NCI-H1048 (cell line): ENCODE measurements around the gene MAP3K10.

Experiments
- DNase-seq: peaks from one replicate; lab custom pipeline; 2025; lab: John Stamatoyannopoulos, UW

Gene MAP3K10

DNA sequence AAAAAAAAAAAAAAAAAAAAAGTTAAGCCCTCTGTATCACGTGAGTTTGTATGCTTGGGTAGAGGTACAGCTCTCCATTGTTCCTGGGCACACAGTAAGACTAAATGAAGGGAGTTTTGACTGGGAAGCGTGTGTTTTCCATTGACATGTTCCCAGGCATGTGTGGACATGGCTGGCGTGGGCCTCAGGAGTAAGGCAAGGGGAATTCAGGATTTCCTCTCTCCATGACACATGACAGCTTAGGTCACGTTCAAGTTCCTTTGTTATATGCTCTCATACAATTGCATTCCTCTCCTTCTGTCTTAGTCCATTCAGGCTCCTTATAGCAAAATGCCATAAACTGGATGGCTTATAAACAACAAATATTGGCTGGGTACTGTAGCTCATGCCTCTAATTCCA is 17.1 kb upstream of the MAP3K10 start:
- no peak for DNase-seq

GRCh38 chr19:40175820-40176219 is 15.4 kb upstream of the MAP3K10 start:
- no peak for DNase-seq

GRCh38 chr19:40177286-40178070 is 13.7 kb upstream of the MAP3K10 start:
- DNase-seq, result no peak

DNA sequence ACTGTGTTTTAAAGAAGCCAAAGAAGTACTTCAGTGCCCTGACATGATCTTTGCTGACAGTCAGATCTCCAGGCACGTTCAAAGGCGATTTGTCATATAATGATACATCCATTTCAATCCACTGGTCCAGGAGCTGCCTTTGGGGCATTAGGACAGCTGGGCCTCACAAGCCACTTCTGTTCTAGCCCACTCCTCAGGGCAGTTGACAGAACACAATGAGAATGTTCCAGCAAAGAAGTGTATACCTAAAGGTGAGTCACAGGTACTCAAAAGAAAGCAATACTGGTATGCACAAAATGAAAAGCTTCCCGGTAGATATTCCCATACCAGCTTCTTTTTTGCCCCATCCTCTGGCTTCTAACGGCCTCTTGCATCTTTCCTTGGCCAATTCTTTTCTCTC is 12.5 kb upstream of the MAP3K10 start:
- DNase-seq, result no peak

GRCh38 chr19:40184273-40184672 is 7.0 kb upstream of the MAP3K10 start:
- DNase-seq, result no peak

DNA sequence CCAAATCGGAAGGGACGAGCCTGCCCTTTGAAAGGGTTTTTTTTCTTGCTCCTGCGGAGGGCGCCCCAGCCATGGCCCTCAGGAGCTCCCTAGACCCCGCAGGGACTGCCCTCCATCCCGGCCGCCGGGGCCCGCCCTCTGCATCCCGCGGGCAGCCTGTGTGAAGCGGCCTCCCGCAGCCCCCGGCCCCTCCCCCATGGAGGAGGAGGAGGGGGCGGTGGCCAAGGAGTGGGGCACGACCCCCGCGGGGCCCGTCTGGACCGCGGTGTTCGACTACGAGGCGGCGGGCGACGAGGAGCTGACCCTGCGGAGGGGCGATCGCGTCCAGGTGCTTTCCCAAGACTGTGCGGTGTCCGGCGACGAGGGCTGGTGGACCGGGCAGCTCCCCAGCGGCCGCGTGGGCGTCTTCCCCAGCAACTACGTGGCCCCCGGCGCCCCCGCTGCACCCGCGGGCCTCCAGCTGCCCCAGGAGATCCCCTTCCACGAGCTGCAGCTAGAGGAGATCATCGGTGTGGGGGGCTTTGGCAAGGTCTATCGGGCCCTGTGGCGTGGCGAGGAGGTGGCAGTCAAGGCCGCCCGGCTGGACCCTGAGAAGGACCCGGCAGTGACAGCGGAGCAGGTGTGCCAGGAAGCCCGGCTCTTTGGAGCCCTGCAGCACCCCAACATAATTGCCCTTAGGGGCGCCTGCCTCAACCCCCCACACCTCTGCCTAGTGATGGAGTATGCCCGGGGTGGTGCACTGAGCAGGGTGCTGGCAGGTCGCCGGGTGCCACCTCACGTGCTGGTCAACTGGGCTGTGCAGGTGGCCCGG is 815 bp downstream of the MAP3K10 start:
- DNase-seq, result no peak

DNA sequence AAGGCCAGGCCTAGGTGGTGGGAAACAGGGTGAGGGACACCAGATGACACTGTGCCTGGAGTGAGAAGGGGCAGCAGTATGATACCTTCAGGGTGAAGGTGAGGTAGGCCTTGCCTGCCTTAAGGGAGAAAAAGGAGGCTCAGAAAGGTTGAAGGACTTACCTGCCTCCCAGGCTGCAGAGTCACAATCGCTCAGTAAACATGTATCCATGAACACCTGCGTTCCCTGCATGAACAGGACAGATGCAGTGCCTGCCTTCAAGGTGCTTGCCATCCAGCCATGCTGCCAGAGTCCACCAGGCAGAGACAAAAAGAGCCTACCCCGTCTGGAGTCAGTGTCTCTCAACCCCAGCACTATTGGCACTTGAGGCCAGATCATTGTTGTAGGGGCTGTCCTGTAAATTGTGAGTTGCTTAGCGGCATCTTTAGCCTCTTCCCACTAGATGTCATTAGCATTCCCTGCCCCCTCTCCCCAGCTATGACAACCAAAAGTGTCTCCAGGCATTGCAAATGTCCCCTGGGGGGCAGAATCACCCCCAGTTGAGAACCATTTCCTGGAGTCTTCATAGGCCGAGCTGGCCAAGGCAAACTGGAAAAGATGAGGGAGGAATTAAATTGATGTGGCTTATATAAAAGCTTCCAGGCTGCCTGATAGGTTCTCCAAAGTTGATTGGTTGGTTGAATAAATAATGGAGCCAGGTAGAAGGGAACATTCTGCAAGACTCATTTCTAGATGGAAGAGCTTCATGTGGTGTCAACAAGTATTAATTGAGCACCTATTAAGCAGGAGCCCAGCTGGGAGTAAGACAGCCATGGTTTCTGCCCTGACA is 1.7 kb downstream of the MAP3K10 start:
- DNase-seq, result no peak

DNA sequence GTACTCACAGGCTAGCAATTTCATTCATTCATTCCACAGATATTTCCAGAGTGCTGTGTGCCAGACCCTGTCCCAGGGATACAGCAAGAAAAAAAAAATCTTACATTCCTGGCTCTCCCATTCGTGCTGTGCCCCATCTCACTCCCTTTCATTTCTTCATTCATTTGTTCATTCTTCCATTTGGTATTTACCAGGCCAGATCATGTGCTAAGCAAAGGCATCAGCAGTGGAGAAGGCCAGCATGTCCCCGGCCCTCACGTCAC is 2.3 kb downstream of the MAP3K10 start:
- DNase-seq, result no peak

DNA sequence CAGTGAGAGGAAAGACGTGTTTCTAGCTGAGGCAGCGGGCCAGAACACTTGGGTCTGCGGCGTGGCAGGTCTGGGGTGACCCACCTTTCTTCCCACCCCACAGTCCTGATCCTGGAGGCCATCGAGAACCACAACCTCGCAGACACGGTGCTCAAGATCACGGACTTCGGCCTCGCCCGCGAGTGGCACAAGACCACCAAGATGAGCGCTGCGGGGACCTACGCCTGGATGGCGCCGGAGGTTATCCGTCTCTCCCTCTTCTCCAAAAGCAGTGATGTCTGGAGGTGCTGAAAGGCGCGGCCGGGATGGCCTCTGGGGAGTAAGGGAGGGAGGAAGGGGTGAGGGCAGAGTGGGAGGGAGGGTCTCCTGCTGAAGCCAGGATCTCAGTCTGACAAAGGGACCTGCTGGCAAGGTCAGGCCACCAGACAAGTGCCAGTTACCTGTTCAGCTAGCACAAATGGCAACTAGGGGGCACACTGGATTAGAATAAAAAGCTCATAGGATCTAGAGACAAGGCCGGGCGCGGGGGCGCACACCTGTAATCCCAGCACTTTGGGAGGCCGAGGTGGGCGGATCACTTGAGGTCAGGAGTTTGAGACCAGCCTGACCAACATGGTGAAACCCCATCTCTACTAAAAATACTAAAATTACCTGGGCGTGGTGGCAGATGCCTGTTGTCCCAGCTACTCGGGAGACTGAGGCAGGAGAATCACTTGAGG is 7.2 kb downstream of the MAP3K10 start:
- no peak for DNase-seq

DNA sequence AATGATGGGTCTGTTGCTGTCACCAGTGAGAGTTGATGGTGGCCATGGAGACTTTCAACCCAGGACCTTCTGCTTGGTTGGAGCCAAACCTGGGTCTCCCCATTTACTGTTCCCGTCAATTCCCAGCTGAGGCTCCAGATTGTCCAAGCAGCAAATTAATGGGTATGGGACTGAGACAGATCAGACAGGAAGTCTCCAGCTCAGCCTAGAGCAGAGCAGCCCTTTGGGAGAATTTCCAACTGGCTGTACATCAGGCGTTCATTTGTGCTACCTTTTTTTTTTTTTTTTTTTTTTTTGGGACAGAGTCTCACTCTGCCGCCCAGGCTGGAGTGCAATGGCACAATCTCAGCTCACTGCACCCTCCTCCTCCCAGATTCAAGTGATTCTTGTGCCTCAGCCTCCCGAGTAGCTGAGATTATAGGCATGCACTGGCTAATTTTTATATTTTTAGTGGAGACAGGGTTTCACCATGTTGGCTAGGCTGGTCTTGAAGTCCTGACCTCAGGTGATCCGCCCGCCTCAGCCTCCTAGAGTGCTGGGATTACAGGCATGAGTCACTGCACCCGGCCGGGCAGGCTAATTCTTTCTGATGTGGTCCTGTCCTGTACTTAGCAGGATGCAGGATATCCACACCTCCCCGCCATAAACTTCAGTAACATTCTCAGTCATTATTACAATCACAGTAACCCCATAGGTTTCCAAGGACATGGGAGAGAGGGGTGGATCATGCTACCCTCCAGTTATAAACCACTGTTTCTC is 9.3 kb downstream of the MAP3K10 start:
- DNase-seq, result no peak

GRCh38 chr19:40204381-40204780 is 13.2 kb downstream of the MAP3K10 start:
- no peak for DNase-seq

DNA sequence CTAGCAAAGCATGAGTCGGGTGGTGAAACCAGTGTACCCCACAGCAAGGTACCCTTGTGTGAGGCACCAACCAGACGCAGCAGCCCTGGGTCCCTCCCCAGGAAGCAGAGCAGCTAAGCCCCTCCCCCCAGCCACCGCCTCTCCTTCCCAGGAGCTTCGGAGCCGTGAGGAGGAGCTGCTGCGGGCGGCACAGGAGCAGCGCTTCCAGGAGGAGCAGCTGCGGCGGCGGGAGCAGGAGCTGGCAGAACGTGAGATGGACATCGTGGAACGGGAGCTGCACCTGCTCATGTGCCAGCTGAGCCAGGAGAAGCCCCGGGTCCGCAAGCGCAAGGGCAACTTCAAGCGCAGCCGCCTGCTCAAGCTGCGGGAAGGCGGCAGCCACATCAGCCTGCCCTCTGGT is 14.5 kb downstream of the MAP3K10 start:
- DNase-seq, result no peak

DNA sequence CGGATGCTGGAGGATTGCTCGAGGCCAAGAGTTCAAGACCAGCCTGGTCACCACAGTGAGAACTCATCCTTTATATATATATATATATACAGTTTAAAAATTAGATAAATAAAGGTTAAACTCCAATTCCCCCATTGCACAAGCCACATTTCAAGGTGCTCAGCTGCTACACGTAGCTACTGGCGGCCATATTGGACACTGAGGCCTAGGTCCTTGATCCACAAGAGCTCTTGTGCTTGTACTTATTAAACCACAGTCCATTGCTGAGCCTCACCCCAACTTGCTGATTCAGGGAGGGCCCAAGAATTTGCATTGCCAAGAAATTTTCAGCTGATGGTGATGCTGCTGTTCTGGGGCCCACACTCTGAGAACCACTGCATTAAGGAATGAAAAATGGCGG is 17.4 kb downstream of the MAP3K10 start:
- no peak for DNase-seq

- no peak for DNase-seq
These were observed 19.7 kb downstream of the MAP3K10 start for GRCh38 chr19:40210889-40211288.

DNA sequence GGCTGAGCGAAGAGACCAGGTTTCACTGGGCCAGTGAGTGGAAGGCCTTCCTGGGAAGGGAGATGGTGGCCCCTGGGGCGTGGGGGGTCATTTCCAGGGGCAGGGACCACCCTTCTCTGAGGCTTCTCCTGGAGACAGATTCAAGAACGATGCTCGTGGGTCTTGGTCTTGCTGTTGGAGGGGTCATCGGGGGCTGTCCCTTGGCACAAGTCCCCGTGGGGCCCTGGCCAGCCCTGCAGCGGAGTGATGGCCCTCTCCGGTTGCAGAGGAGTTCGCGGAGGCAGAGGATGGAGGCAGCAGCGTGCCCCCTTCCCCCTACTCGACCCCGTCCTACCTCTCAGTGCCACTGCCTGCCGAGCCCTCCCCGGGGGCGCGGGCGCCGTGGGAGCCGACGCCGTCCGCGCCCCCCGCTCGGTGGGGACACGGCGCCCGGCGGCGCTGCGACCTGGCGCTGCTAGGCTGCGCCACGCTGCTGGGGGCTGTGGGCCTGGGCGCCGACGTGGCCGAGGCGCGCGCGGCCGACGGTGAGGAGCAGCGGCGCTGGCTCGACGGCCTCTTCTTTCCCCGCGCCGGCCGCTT is 22.1 kb downstream of the MAP3K10 start:
- no peak for DNase-seq

GRCh38 chr19:40213882-40214570 is 22.8 kb downstream of the MAP3K10 start:
- DNase-seq, result no peak

DNA sequence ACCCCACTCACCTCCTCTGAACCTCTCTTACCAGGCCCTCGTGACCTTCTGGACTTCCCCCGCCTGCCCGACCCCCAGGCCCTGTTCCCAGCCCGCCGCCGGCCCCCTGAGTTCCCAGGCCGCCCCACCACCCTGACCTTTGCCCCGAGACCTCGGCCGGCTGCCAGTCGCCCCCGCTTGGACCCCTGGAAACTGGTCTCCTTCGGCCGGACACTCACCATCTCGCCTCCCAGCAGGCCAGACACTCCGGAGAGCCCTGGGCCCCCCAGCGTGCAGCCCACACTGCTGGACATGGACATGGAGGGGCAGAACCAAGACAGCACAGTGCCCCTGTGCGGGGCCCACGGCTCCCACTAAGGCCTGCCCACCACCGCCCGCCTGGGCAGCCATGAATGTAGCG is 23.7 kb downstream of the MAP3K10 start:
- DNase-seq, result no peak

DNA sequence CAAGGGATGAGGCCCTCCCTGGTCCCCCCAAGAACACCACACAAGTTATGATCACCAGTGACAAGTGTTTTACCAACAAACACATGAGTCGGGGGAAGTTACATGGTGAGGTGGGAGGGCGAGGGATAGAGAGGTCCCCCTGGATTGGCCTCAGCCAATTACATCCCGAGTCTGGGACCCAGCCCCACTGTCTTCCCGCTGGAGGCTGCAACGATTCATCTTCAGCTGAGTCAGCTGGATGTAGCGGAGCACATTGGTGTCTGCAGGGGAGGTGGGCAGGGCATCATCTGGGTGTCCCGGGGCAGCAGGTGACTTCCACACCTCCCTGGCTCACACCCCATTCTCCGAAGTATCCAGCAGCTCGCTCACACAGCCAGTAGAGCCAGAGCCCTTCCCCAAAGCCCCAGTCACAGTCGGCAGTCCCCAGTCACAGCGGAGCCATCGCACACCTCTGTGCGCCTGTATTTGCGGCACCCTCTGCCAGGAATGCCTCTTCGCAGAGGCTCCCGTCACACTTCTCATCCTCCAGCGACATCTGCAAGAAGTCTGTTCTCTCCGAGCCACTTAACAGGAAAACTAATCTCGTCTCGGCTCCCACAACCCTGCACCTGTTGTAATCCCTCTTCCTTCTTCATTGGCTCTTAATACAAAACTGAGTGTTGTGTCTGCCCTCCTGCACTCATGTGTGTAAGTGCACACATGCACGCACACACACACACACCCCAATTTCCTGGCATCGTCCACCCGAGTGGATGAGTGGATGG is 25.0 kb downstream of the MAP3K10 start:
- no peak for DNase-seq

DNA sequence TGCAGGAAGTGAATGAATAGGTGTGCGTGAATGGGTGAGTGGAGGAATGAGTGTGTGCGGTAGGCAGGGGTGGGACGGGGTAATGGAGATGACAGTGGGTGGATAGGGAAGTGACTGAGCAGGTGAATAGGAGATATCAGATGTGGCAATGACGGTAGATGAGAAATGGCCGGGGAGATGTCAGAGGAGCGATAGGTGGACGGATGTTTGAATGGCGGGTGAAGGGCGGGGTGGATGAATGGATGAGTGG is 25.5 kb downstream of the MAP3K10 start:
- no peak for DNase-seq
